GM19351 (cell line): ENCODE results near the gene GAS6.
"Not testable (repeated sequence)": the region's sequence is repeated elsewhere in the genome, so short reads cannot be mapped to it uniquely, and the experiment has no call there.

Source experiments
- ATAC-seq: cut with Tn5 transposase; IDR thresholded peaks from one replicate; pipeline ENCODE4 v1.9.1; 2021; ENCODE audit warnings: mild to moderate bottlenecking, moderate library complexity; ENCODE audit not compliant: unreplicated experiment

Gene GAS6

GRCh38 chr13:113796211-113796963 lies 67.5 kb downstream of the GAS6 start:
- no peak for ATAC-seq

GRCh38 chr13:113795362-113795761 lies 68.5 kb downstream of the GAS6 start:
- not testable (repeated sequence) for ATAC-seq

- ATAC-seq = no peak
Measured at GRCh38 chr13:113794764-113795173, 69.1 kb downstream of the GAS6 start.

GRCh38 chr13:113794086-113794485 lies 69.8 kb downstream of the GAS6 start:
- no peak for ATAC-seq

DNA sequence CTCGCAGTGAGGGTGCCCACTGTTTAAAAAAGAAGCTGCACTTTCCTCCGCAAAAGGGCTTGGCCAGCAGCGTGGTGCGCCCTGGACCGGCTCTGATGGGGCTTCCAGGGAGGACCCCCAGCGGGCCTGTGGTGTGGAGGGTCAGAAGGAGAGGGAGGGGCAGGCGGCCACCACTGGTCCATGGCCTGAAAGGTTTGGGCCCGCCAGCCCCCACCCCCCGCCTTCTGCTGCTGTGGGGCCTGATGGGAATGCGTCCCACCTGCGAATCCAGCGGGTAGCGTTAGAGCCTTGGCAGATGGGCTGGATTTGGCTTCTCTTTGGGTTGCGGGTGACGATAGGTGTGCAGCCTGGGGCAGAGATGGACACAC lies 70.2 kb downstream of the GAS6 start:
- no peak for ATAC-seq

GRCh38 chr13:113792886-113793717 lies 70.8 kb downstream of the GAS6 start:
- ATAC-seq = no peak

DNA sequence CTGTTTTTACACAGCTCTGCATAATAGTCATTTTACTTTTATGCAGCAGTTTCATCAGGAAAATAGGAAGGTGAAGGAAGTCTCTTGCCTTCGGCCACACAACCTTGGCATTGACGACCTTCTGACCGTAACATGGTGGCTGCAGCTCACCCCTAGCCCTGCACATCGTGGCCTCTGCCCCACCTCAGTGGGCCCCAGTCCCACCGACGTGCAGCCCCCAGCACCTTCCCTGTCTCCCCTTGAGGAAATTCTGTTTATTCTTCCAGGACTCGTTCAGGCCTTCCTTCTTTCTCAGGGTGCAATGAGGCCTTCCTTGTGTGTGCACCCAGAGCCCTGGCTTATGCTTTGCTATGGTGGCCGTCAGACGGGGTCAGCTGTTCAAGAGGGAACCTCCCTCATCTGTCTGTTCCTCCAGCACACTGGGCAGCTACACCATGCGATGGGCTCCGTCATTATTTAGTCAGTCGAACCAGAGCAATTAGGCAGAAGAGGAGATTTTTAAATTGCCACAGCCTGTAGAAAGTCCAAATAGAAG lies 71.6 kb downstream of the GAS6 start:
- ATAC-seq = no peak

DNA sequence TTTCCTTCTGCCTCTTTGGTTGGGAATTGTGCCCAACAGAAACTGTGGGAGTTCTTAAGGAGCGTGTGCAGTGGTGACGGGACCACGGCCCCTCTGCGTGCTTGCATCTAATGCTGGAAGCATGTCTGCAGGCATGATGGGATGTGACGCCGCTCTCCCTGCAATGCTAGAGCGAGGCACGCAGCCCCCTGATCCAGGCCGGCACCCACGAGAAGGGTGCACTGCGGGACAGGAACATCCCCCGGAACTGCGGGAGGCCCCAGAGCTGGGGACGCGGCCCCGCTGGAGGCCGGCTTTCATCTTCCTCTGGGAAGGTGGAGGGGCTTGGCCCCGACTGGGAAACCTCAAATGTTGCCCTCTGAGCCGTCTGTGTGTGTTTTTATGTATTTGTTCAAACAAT lies 72.1 kb downstream of the GAS6 start:
- ATAC-seq = no peak

DNA sequence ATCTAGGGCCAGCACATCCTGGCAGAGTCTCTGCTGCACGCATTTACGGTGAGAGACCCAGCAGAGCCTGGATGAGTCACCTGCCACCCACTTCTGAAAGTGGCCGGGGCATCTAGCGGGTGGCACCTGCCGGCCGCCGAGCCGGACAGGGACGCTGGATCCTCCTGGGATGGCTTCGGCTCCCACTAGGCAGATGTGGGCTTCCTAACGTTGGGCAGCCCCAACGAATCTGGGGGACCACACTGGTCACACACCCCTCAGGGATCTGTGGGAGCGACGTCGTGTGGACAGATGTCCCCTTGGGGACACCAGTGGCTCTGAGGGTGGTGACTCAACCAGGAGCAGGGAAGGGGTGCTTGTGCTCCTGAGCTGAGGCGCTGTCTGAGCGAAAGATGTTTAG lies 72.7 kb downstream of the GAS6 start:
- no peak for ATAC-seq

GRCh38 chr13:113789931-113790330 lies 73.9 kb downstream of the GAS6 start:
- ATAC-seq = not testable (repeated sequence)

GRCh38 chr13:113789167-113789566 lies 74.7 kb downstream of the GAS6 start:
- ATAC-seq = no peak

- no peak for ATAC-seq
Measured at GRCh38 chr13:113788413-113789135, 75.3 kb downstream of the GAS6 start.

DNA sequence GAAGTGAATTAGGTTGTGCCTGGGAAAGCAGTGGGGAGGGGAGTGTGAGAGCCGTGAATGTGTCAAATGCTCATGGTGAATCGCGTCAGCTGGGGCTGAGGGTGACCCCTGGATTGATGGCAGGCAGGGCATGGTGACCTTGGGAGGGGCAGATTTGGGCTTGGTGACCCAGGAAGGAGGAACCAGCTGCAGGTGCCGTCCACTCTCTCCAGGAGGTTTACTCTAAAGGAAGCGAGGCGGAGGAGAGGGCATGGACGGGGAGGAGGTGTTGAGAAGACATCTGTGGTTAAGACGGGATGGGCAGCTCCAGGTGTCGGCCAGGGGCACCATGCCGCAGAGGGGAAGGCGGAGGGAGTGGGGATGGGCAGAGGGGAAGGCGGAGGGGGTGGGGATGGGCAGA lies 76.2 kb downstream of the GAS6 start:
- no peak for ATAC-seq

DNA sequence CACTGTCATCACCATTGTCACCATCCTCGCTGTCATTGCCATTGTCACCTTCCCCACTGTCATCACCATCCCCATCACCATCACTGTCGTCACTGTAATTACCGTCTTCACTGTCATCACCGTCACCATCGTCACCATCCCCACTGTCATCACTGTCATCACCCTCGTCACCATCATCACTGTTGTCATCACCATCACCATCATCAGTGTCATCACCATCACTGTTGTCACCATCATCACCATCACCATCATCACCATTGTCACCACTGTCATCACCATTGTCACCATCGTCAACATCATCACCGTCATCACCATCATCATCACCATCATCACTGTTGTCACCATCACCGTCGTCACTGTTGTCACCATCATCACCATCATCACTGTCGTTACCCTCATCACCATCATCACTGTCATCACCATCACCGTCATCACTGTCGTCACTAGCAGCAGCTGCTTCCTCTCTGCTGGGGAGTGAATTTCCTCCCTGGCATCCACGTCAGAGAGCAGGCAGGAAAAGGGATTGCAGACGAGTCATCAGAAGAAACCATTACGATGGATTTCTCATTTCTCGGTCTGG lies 77.5 kb downstream of the GAS6 start:
- no peak for ATAC-seq

- ATAC-seq = no peak
Measured at GRCh38 chr13:113785051-113786010, 78.5 kb downstream of the GAS6 start.

DNA sequence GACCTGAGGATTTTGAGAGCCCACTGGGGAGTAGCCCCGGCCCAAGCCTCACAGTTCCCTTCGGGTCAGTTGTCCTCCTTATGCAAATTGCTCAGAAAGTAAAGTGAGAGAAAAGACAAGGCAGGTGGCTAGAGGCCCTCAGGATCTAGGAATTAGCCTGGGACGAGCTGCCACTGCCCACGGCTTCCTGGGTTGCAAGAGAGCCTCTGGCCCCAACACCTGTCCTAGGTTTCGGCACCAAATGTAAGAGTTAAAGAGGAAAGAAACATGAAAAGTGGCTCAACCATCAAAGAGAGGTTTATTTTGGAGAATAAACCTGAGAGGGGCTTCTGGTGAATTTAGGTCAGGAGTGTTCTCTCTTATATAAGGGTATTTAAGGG lies 79.2 kb downstream of the GAS6 start:
- no peak for ATAC-seq

DNA sequence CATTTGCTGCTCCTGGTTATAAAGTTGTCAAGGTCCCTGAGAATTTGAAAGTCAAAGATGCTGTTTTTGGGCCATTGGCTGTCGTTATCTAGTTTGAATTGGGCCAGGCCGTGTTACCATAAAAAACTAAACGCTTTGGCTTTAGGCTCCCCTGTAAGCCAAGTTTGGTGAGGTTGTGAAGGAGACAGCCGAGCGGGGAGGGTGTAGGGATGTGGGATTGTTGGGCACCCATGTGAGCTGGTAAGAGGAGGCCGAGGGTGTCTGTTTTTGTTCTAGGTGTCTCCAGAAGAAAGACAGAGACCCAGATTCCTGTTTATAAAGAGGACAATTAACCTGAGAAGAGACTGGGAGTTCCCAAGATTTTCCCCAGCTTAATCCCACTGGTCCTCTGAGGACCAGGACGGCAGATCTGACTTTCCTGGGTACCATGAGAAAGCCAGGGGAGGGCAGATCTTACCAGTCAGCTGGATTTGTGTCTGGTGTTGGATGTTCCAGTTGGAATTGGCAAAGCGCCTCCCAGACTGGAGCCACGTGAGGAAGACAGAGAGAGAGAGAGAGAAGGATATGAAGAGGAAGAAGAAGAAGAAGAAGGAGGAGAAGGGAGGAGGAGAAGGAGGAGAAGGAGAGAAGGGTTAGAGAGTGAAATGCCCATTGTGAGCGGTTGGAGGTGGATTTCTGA lies 79.8 kb downstream of the GAS6 start:
- ATAC-seq = no peak

- ATAC-seq = no peak
Measured at GRCh38 chr13:113783200-113783881, 80.5 kb downstream of the GAS6 start.

GRCh38 chr13:113782472-113782871 lies 81.4 kb downstream of the GAS6 start:
- no peak for ATAC-seq
